Cardiac muscle cell (in vitro differentiated cells and primary cell): ENCODE results near the gene EML4. TPM values are rescaled to one million over a fixed set of nuclear protein-coding genes. Genes with fewer than 3 reads are reported as not detected.

Experiments used
- DNase-seq, 2 donors: peaks; one replicate each; pipeline versions ENCODE4 v3.0.0 to v3.0.0-alpha.2; 2010 to 2017; ENCODE audit warnings: low read depth in 1 of 2, low spot score in 1 of 2
- H3K27ac ChIP-seq: fragments of 200-600 bp; sonication (generic); 2 replicates; pipeline ENCODE4 v1.5.1; 2016
- H3K27me3 ChIP-seq: fragments of 200-600 bp; sonication (generic); 2 replicates; pipeline ENCODE4 v1.6.0; 2016; ENCODE audit warnings: control low read depth
- H3K36me3 ChIP-seq: fragments of 200-600 bp; sonication (generic); 2 replicates; pipeline ENCODE4 v1.5.1; 2016; ENCODE audit warnings: control low read depth
- H3K4me1 ChIP-seq: fragments of 200-600 bp; sonication (generic); 2 replicates; pipeline ENCODE4 v1.8.1; 2017; ENCODE audit warnings: low read depth, mild to moderate bottlenecking, mixed run types
- H3K4me3 ChIP-seq: fragments of 200-600 bp; sonication (generic); 2 replicates; pipeline ENCODE4 v1.5.1; 2016; ENCODE audit warnings: mild to moderate bottlenecking
- H3K9me3 ChIP-seq: fragments of 200-600 bp; sonication (generic); 2 replicates; pipeline ENCODE4 v1.5.1; 2017; ENCODE audit warnings: low read depth, mild to moderate bottlenecking, control low read depth
- polyA plus RNA-seq: library from polyadenylated mRNA; unstranded; fragments of >200 nt; fragmentation: Nextera tagmentation; extraction: Ambion mirVana; gene quantifications from 2 replicates; pipeline ENCODE4 v1.2.1, GENCODE V29; 2016
- total RNA-seq: library from RNA; depleted of rRNA; stranded (reverse); fragments of >200 nt; gene quantifications from 2 replicates; pipeline ENCODE4 v1.2.3, GENCODE V29; 2016
- TF ChIP-seq, protein P1 (sequence below): IDR thresholded peaks from 2 replicates; pipeline ENCODE4 v1.5.1; 2012; ENCODE audit warnings: low read depth, mild to moderate bottlenecking, low read length

Gene EML4
- total and polyA plus RNA-seq, 2 experiments from 2014 or later, result 46.6 to 56.2 TPM

DNA sequence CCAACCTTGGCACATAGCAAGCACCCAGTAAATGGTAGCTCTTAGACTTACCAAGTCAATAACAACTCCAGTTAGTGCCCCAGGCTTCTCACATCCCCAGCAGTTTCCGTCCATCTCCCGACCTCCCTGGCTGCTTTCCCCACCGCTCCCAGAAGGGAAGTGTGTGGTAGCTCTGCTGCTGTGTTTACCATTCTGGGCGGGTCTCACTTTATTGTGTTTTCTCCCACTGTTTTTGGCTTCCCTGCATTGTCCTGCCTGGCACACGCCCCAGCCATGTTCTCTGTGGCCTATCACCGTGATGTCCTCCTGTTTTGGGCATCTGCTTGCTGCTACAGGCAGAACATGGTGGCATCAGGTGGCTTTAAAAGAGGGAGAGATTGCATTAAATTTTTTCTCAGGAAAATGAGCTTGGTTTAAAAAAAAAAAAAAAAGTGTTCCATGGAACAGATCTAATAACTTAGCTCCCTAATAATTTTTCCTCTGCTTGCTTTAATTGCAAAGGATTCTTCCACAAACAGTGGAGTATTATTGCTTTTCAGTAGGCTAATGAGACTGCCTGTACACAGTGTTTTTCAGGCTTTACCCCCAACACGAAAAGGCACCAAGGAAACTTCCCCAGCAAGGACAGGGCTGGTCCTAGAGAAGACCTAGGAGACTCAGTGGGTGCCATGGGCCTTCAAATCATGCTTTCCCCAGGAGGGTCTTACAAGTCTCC lies 199.8 kb downstream of the EML4 start:
- no peaks in the 10 kb centered on the region for H3K9me3 ChIP-seq
- DNase-seq, result no peak
- TF ChIP-seq, protein P1, sequence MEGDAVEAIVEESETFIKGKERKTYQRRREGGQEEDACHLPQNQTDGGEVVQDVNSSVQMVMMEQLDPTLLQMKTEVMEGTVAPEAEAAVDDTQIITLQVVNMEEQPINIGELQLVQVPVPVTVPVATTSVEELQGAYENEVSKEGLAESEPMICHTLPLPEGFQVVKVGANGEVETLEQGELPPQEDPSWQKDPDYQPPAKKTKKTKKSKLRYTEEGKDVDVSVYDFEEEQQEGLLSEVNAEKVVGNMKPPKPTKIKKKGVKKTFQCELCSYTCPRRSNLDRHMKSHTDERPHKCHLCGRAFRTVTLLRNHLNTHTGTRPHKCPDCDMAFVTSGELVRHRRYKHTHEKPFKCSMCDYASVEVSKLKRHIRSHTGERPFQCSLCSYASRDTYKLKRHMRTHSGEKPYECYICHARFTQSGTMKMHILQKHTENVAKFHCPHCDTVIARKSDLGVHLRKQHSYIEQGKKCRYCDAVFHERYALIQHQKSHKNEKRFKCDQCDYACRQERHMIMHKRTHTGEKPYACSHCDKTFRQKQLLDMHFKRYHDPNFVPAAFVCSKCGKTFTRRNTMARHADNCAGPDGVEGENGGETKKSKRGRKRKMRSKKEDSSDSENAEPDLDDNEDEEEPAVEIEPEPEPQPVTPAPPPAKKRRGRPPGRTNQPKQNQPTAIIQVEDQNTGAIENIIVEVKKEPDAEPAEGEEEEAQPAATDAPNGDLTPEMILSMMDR, result no peak

DNA sequence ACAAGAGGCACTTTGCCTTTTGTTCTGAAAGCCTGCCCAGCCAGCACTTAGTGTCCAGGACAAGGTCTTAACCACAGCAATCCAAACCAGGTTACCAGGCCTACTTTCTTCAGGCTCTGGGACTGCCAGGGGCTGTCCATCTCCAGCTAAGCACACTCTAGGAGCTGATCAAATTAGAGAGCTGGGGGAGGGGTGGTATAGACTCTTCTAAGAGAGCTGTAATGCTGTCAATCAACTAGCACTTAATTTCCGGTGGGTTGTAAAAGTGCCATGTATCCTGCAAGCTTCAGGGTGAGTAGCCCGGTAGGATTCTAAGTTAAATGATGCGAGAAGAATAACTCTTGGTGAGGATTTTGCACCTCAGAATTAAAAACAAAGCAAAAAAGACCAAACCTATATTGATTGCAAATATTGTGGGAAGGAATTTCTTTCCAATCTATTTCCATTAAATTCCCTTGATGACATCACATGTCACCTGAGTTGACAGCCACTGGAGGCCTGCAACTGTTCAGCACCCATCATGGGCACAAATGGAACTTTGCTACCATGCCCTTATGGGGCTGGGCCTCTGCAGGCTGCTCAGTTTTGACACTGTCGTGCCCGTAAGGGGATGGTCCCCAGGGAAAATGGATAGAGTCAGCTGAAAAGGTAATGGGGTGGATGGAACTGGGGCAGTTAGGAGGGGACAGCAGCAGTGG lies 200.5 kb downstream of the EML4 start:
- peak in 1 of 2 donors; percentile 28 for DNase-seq
- Histone ChIP-seq H3K9me3 (no peaks in the 10 kb centered on the region), H3K4me1 (peaks cover 8% of the 10 kb centered on the region), H3K4me3 (no peak overlapping the region), H3K27ac (peak overlapping the region; percentile 51), H3K36me3 (no peaks in the 10 kb centered on the region), H3K27me3 (no peaks in the 10 kb centered on the region)
- TF ChIP-seq, protein P1, result no peak

More for the DNA sequence above, 199.8 kb downstream of the EML4 start:
- no peak overlapping the region for H3K4me3 ChIP-seq
- H3K4me1 ChIP-seq, result peaks cover 8% of the 10 kb centered on the region
- H3K36me3 ChIP-seq, result no peaks in the 10 kb centered on the region
- H3K27ac ChIP-seq, result peak overlapping the region; percentile 51
- H3K27me3 ChIP-seq, result no peaks in the 10 kb centered on the region

DNA sequence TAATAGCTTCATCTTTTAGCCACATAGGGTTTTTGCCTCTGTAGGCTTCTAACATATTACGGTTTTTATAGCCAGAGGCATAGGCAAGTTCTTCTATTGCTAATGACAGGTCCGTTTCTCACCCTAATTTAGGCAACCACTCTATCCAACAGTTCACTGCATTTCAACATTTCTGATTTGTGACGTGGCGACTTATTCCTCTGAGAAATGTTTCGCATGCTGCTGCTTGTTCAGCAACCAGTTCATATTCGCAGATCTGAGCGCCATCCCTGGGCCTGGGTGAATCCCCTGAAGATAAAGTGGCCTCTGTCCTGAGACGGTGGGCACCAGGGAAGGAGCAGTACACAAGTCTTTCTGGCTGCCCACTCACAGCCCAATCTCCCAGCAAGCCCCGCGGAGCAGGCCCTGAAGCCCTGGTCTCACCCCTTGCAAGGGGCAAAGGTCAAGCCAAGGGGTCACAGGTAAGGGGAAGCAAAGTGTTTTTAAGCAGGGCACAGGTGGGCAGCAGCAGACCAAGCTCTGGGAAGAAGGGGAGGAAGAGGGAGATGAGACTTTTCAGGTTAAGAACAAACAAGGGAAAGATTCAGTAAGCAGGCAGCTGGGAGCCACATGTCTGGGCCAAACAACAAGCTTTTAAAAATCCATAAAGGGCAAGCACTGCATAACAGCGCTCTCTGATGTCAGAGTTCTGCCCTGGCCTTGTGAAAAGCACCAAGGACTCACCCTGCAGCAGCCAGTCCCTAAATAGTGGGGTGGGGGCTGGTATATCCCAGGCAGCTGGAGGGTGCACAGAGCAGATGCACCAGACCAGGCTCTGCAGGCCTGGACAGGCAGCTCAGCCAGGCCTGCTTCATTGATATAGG lies 202.7 kb downstream of the EML4 start:
- Histone ChIP-seq H3K4me3 (no peak overlapping the region), H3K9me3 (no peaks in the 10 kb centered on the region), H3K36me3 (no peaks in the 10 kb centered on the region), H3K27ac (no peak overlapping the region), H3K27me3 (no peaks in the 10 kb centered on the region), H3K4me1 (peaks cover 8% of the 10 kb centered on the region)
- no peak for DNase-seq
- TF ChIP-seq, protein P1, result no peak

DNA sequence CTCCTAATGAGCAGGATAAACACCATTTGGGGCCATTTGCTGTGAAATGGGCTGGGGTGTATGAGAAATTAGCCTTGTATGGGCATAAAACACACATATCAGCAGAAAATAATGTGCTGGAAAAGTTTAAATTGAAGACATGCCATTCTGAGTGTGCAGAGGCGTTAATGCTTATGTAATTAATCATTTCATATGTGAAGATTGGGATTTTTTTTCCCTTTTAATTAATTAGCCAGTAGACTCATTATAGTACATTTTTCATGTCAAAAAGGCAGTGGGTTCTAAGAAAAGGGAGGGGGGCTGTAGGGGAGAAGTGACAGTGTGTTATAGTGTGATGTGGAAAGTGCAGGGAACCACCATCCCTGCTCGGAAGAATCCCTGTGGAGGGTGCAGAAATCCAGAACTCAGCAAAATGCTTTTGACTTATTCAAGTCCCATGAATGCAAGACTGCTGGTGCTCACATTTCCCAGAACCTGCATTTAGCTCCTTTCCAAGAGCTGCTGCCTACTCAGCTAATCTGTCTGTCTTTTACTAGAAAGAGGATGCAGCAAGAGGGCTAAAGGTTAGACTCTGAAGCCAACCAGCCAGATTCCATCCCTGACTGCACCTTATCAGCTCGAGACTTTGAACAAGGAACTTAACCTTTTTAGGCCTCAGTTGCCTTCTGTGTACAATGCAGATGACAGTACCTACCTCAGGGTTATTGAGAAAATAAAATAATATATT lies 203.5 kb downstream of the EML4 start:
- Histone ChIP-seq H3K27me3 (no peaks in the 10 kb centered on the region), H3K27ac (no peak overlapping the region), H3K4me3 (no peak overlapping the region), H3K36me3 (no peaks in the 10 kb centered on the region), H3K4me1 (peaks cover 8% of the 10 kb centered on the region), H3K9me3 (no peaks in the 10 kb centered on the region)
- no peak for DNase-seq
- TF ChIP-seq, protein P1, result no peak

DNA sequence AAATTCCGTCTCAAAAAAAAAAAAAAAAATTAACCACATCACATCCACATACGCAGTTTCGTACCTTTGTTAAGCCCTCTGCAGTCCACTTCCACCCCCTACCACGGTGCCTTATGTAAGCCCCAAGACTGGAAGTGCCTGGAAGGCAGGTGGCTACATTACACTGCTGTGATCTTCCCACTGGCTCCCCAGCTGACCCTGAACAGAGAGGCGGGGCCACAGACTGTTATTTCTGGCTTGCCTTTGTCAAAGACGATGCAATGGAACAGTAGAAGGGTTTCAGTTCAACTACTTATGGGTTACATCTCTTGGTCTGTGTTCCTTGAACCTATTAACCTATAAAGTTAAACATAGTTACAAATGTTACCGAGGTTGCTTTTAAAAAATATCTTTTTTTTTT lies 207.6 kb downstream of the EML4 start:
- Histone ChIP-seq H3K9me3 (no peaks in the 10 kb centered on the region), H3K27me3 (no peaks in the 10 kb centered on the region)
- TF ChIP-seq, protein P1, result no peak

More for the DNA sequence above, 207.6 kb downstream of the EML4 start:
- H3K36me3 ChIP-seq, result no peaks in the 10 kb centered on the region
- H3K4me1 ChIP-seq, result no peaks in the 10 kb centered on the region
- H3K27ac ChIP-seq, result no peak overlapping the region
- no peak for DNase-seq
- no peak overlapping the region for H3K4me3 ChIP-seq
